NCI-H2196 treated with DMSO at 0.1 percent for 48 hours (cell line): ENCODE data around the gene CYP2A6.
"Not testable (repeated sequence)": the region's sequence is repeated elsewhere in the genome, so short reads cannot be mapped to it uniquely, and the experiment has no call there.

Experiments
- DNase-seq: peaks from one replicate; lab custom pipeline; 2025; ENCODE audit not compliant: unreplicated experiment; lab: John Stamatoyannopoulos, UW

Gene CYP2A6, protein sequence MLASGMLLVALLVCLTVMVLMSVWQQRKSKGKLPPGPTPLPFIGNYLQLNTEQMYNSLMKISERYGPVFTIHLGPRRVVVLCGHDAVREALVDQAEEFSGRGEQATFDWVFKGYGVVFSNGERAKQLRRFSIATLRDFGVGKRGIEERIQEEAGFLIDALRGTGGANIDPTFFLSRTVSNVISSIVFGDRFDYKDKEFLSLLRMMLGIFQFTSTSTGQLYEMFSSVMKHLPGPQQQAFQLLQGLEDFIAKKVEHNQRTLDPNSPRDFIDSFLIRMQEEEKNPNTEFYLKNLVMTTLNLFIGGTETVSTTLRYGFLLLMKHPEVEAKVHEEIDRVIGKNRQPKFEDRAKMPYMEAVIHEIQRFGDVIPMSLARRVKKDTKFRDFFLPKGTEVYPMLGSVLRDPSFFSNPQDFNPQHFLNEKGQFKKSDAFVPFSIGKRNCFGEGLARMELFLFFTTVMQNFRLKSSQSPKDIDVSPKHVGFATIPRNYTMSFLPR

DNA sequence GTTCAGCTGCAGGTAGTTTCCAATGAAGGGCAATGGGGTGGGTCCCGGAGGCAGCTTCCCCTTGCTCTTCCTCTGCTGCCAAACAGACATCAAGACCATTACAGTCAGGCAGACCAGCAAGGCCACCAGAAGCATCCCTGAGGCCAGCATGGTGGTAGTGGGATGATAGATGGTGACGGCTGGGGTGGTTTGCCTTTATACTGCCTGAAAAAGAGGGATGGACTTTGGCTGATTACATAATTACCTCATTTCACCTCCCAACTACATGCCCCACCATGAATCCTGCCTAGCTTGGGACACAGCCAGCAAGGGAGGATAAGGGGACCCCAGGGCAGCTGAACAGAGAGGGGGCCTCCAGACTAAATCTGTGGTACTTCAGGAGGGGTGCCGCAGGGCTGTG lies at the start of gene CYP2A6:
Gene CYP2A6, minus strand, starts transcription at position 171 of the 400 bp plus-strand sequence. Its CDS starts 21 bp downstream, at position 150.
- not testable (repeated sequence) for DNase-seq

DNA sequence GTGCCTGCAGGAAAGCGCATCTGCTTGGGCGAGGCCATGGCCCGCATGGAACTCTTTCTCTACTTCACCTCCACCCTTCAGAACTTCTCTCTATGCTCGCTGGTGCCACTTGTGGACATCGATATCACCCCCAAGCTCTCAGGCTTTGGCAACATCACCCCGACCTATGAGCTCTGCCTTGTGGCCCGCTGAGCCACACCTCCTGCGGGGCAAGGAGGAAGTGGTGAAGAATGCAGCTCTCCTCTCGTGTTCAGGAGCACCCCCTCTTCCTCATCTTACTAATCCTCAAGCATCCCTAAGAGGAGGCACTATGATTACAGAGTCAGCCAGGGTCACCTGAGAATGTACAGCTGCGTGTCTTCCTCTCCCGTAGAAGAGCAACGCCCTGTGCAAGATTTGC lies 49.7 kb upstream of the CYP2A6 start:
- DNase-seq, result not testable (repeated sequence)

- DNase-seq, result not testable (repeated sequence)
Observed at GRCh38 chr19:40896843-40897789, 46.9 kb upstream of the CYP2A6 start.

DNA sequence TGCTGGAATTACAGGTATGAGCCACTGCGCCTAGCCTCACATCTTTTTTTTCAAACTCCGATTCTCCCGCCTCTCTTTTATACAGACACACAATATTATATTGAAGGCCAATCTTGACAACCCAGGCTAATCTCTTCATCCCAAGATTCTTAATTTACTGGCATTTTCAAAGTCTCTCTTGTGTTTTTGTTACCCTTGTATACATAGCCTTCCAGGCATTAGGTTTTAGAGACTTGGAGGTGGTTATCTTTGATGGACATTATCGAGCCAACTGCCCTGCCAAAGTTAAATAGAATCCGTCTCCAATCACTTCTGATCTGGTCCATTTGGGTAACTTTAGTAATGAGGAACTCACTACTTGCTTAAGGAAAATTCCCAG lies 46.2 kb upstream of the CYP2A6 start:
- DNase-seq, result no peak

GRCh38 chr19:40893112-40893511 lies 42.9 kb upstream of the CYP2A6 start:
- DNase-seq, result no peak

DNA sequence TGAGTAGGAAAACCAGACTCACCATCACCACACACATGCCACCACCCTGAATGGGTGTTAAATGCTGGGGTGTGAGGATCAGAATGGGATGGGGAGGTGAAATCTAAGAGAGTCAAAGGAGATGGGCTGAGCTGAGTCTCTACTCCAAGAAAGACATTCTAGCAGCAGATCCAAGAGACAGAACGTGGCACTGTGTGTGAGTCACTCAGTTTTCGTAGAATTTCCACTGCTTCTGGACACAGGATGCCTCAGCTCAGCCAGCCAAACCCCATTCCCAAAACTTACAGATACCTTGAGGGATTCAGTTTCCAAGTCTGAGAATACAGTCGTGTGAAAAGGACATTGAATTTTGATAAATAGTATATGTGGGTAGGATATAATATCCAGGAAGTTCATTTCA lies 39.1 kb upstream of the CYP2A6 start:
- no peak for DNase-seq

GRCh38 chr19:40888191-40888590 lies 37.9 kb upstream of the CYP2A6 start:
- DNase-seq, result no peak

DNA sequence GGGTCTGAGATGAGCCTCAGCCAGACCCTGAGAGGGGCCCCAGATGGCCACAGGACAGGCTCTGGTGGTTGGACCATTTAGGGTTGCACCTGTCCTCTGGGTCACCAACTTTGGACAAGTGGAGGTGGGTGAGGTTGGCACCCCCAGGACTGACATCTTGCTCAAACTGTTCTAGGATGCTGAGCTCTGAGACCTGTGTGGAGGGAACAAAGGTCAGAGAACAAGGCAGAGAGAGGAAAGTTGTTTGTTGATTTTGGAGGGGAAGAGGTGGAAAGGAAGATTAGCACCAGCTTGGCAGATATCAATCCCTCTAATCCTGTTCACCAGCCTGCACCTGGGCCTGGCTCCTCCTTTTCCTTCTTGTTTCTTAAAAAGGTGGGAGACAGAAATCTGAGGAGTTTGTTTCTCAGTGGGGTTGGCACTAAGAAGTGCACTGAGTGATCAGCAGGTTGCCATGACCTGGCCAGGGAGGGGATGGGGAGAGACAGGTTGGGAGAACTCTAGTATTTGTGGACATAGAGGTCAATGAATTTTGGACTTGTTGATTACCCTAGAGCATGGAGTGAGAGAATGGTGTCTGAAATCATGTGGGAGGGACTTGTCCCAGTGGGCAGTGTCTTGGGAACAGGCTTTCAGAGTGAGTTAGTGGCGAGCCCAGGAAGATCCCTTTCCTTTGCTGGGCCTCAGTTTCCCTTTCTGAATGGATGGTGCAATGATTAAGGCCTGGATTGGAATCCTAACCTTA lies 34.1 kb upstream of the CYP2A6 start:
- not testable (repeated sequence) for DNase-seq

DNA sequence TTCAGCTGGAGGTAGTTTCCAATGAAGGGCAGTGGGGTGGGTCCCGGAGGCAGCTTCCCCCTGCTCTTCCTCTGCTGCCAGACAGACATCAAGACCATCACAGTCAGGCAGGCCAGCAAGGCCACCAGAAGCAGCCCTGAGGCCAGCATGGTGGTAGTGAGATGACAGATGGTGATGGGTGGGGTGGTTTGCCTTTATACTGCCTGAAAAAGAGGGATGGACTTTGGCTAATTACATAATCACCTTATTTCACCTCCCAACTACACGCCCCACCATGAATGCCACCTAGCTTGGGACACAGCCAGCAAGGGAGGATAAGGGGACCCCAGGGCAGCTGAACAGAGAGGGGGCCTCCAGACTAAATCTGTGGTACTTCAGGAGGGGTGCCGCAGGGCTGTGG lies 31.8 kb upstream of the CYP2A6 start, which contains the start of gene CYP2A7:
Gene CYP2A7, minus strand, starts transcription at position 170 of the 400 bp plus-strand sequence. Its CDS starts 21 bp downstream, at position 149.
- not testable (repeated sequence) for DNase-seq

DNA sequence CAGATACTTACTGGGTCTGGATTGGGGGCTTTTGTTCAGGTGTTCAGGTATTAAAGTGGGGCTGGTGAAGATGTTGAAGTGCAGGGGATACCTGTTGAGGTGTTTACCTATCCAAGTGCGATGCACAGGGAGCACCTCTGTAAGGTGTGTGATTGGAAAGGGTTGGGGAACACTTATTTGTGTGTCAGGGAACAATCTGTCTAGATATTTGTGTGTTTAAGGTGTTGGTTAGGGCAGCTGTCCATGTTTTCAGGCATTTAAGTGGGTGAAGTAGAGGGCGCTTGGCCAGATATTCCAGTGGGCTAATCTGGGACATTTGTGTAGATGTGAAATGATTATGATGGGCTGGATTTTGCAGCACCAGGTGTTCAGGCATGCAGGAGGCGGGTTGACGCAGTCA lies 29.1 kb upstream of the CYP2A6 start:
- DNase-seq, result not testable (repeated sequence)

- not testable (repeated sequence) for DNase-seq
Observed at GRCh38 chr19:40875526-40875951, 25.3 kb upstream of the CYP2A6 start.

DNA sequence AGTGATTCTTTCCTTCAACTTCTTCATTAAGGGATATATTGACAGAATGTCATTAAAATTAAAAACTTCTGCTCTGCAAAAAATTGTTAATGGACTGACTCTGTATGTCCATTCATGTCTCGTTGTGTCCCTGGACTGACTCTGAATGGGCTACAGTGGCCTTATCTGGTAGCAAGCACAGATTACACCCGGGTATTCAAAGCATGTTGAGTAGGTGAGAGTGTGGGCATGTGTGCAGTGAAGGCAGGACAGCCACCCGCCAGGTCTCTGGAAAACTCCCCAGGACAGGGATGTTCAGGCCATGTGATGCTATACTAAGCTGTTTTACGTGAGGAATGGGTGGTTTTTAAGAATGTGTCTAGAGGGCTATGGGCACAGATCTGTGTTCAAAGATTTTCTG lies 24.6 kb upstream of the CYP2A6 start:
- not testable (repeated sequence) for DNase-seq

DNA sequence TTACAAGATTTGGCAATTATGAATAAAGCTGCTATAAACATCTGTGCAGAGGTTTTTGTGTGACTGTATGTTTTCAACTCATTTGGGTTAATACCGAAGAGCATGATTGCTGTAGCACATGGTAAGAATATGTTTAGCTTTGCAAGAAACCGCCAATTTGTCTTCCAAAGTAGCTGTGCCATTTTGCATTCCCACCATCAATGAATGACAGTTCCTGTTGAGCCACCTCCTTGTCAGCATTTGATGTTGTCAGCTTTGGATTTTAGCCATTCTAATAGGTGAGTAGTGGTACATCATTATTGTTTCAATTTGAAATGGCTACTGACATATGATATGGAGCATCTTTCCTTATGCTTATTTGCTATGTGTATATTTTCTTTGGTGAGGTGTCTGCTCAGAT lies 23.6 kb upstream of the CYP2A6 start:
- DNase-seq, result not testable (repeated sequence)

DNA sequence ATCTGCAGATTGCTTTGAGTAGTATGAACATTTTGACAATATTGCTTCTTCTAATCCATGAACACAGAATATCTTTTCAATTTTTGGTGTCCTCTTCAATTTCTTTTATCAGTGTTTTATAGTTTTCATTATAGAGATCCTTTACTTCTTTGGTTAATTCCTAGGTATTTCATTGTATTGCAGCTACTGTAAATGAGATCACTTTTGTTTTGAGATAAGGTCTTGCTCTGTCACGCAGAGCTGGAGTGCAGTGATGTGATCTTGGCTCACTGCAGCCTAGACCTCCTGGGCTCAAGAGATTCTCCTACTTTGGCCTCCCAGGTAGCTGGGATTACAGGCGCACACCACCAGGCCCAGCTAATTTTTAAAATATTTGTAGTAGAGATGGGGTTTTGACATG lies 22.0 kb upstream of the CYP2A6 start:
- DNase-seq, result no peak

DNA sequence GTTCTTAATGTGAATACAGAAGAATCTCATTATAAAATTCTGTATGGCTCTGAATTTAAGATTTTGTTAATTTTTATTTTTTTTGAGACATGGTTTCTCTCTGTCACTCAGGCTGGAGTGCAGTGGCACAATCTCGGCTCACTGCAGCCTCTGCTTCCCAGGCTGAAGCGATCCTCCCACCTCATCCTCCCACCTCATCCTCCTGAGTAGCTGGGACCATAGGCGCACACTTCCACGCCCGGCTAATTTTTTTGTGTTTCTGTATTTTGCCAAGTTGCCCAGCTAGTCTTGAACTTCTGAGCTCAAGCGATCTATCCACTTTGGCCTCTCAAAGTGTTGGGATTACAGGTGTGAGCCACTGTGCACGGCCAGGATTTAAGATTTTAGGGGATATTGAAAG lies 17.5 kb upstream of the CYP2A6 start:
- no peak for DNase-seq

DNA sequence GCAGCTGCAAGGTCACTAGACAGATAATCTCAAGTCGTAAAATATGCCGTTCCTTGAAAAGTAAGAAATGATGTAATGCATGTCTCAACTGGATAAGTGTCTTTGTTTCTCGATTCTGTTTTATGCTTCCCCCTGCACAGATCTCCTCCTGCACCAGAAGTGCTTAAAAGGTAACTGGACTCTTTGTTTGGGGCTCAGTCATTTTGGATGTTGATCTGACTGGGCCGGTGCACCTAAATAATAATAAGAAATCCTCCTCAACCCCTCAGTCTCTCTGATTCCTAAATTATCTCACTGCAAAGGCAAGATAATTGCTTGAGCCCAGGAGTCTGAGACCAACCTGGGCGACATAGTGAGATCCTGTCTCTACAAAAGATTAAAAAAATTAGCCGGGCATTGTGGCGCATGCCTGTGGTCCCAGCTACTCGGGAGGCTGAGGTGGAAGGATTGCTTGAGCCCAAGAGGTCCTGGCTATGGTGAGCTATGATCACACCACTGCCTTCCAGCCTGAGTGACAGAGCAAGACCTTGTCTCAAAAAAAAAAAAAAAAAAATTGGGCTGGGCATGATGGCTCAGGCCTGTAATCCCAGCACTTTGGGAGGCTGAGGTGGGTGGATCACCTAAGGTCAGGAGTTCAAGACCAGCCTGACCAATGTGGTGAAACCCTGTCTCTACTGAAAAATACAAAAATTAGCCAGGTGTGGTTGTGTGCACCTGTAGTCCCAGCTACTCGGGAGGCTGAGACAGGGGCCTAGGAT lies 14.7 kb upstream of the CYP2A6 start:
- DNase-seq, result not testable (repeated sequence)

GRCh38 chr19:40862785-40863184 lies 12.5 kb upstream of the CYP2A6 start:
- DNase-seq, result no peak

DNA sequence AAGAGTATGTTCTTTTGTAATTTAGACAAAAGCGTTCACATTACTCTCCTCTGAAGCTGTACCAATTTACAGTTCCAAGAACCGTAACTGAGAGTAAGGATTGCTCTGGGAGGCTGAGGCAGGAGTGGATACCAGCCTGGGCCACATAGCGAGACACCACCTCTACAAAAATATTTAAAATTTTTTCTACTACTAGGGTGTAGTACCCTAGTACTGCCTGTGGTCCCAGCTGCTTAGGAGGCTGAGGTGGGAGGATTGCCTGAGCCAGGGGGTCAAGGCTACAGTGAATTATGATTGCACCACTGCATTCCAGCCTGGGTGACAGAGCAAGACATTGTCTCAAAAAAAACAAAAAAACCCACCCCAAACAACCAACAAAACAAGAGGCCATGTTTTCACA lies 12.1 kb upstream of the CYP2A6 start:
- DNase-seq, result no peak

DNA sequence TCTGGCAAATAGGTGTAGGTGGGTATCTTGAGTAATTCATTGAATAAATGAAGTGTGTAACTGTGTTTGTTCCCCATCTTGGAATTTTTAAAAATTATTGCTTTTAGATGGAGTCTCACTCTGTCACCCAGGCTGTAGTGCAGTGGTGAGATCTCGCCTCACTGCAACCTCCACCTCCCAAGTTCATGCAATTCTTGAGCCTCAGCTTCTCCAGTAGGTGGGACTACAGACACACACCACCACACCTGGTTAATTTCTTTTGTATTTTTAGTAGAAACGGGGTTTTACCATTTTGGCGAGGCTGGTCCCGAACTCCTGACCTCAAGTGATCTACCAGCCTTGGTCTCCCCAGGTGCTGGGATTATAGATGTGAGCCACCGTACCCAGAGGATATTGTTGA lies 7.9 kb upstream of the CYP2A6 start:
- DNase-seq, result no peak
